Neural progenitor cell (in vitro differentiated cells): ENCODE measurements around the gene SLC10A7. TPM values are rescaled to one million over a fixed set of nuclear protein-coding genes. Genes with fewer than 3 reads are reported as not detected.

Source experiments
- DNase-seq: peaks from one replicate; pipeline ENCODE4 v3.0.0-alpha.2; 2016; ENCODE audit warnings: low spot score
- H2AFZ ChIP-seq: fragments of 200-600 bp; sonication (generic); replicated peaks from 2 replicates; pipeline ENCODE4 v1.6.1; 2016; ENCODE audit warnings: antibody characterized with exemption
- H3F3A ChIP-seq: fragments of 200-600 bp; sonication (generic); 2 replicates; pipeline ENCODE4 v1.6.1; 2016; ENCODE audit warnings: antibody characterized with exemption, low read depth
- H3K27ac ChIP-seq: fragments of 200-600 bp; sonication (generic); 2 replicates; pipeline ENCODE4 v1.5.1; 2016; ENCODE audit warnings: mild to moderate bottlenecking
- H3K27me3 ChIP-seq: fragments of 200-600 bp; sonication (generic); 2 replicates; pipeline ENCODE4 v1.6.1; 2016; ENCODE audit warnings: mild to moderate bottlenecking, moderate library complexity
- H3K36me3 ChIP-seq: fragments of 200-600 bp; sonication (generic); 2 replicates; pipeline ENCODE4 v1.5.1; 2016
- H3K4me1 ChIP-seq: fragments of 200-600 bp; sonication (generic); 2 replicates; pipeline ENCODE4 v1.6.1; 2016; ENCODE audit warnings: mixed run types
- H3K4me2 ChIP-seq: fragments of 200-600 bp; sonication (generic); 2 replicates; pipeline ENCODE4 v1.6.1; 2016
- H3K4me3 ChIP-seq: fragments of 200-600 bp; sonication (generic); 2 replicates; pipeline ENCODE4 v1.5.1; 2016
- H3K79me2 ChIP-seq: fragments of 200-600 bp; sonication (generic); 2 replicates; pipeline ENCODE4 v1.6.1; 2016; ENCODE audit warnings: low read depth
- H3K9ac ChIP-seq: fragments of 200-600 bp; sonication (generic); 2 replicates; pipeline ENCODE4 v1.6.1; 2016
- H3K9me3 ChIP-seq: fragments of 200-600 bp; sonication (generic); 2 replicates; pipeline ENCODE4 v1.5.1; 2016; ENCODE audit warnings: low read depth
- H4K20me1 ChIP-seq: fragments of 200-600 bp; sonication (generic); 2 replicates; pipeline ENCODE4 v1.6.1; 2016; ENCODE audit warnings: low read depth
- H3K27ac Mint-ChIP-seq: 3 replicates; pipeline ENCODE4 v1.8.0; 2021; ENCODE audit warnings: mixed read lengths
- H3K27me3 Mint-ChIP-seq: 2 replicates; pipeline ENCODE4 v1.8.0; 2022; ENCODE audit warnings: low read depth, mild to moderate bottlenecking, inconsistent platforms, moderate library complexity, mixed read lengths; ENCODE audit not compliant: insufficient read depth
- H3K36me3 Mint-ChIP-seq: 3 replicates; pipeline ENCODE4 v1.8.0; 2021; ENCODE audit warnings: mixed read lengths
- H3K4me1 Mint-ChIP-seq: 3 replicates; pipeline ENCODE4 v1.8.0; 2021; ENCODE audit warnings: mixed read lengths
- H3K4me3 Mint-ChIP-seq: 3 replicates; pipeline ENCODE4 v1.8.0; 2021; ENCODE audit warnings: mild to moderate bottlenecking, moderate library complexity, mixed read lengths
- H3K9me3 Mint-ChIP-seq: 3 replicates; pipeline ENCODE4 v1.8.0; 2020; ENCODE audit warnings: mixed read lengths
- EZH2 ChIP-seq: fragments of 200-600 bp; sonication (generic); IDR thresholded peaks from 2 replicates; pipeline ENCODE4 v1.6.1; 2017; ENCODE audit warnings: antibody characterized with exemption, mild to moderate bottlenecking, moderate library complexity
- EZH2phosphoT487 ChIP-seq: fragments of 200-600 bp; sonication (generic); IDR thresholded peaks from 2 replicates; pipeline ENCODE4 v1.6.1; 2017; ENCODE audit warnings: antibody characterized with exemption
- total RNA-seq: library from RNA; depleted of rRNA; stranded (reverse); fragments of >200 nt; gene quantifications from 2 replicates; pipeline ENCODE4 v1.2.3, GENCODE V29; 2015; ENCODE audit warnings: low replicate concordance
- TF ChIP-seq, protein P1 (sequence below): fragments of 200-600 bp; sonication (generic); IDR thresholded peaks from 2 replicates; pipeline ENCODE4 v1.5.1; 2017; ENCODE audit warnings: antibody characterized with exemption, mild to moderate bottlenecking

SLC10A7 gene
- total RNA-seq, 1 donor from 2014 or later = 9.9 TPM

DNA sequence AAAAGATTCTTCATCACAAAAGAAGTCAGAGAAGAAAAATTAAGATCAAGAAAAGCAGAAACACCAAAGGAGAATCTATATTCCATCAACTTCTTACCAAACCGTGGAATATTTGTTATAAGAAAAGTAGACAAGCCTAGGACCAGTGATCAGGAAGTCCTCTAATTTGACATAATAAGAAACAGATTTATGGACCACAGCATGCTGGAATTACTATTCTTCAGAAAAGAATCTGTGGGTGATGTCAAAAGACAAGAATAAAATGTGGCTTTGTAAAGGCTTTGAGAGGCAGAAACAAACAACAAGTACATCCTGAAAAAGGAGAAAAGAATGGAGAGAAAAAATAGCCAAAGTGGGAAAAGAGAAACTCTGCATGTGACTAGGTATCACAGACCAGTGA lies 123.3 kb downstream of the SLC10A7 start:
- no peak overlapping the region for H3K27ac ChIP-seq
- no peak overlapping the region for H3K4me2 ChIP-seq
- no peaks in the 10 kb centered on the region for H3K27me3 ChIP-seq
- no peak overlapping the region for H2AFZ ChIP-seq
- H3F3A ChIP-seq = no peaks in the 10 kb centered on the region
- H3K36me3 Mint-ChIP-seq = no peaks in the 10 kb centered on the region
- peaks cover 6% of the 10 kb centered on the region for H3K4me1 Mint-ChIP-seq
- no peaks in the 10 kb centered on the region for H3K9me3 Mint-ChIP-seq
- no peak overlapping the region for H3K4me3 ChIP-seq
- H3K9ac ChIP-seq = no peak overlapping the region
- H3K27ac Mint-ChIP-seq = no peak overlapping the region
- H4K20me1 ChIP-seq = no peaks in the 10 kb centered on the region
- H3K79me2 ChIP-seq = no peaks in the 10 kb centered on the region
- no peaks in the 10 kb centered on the region for H3K9me3 ChIP-seq
- H3K36me3 ChIP-seq = no peaks in the 10 kb centered on the region
- H3K4me3 Mint-ChIP-seq = no peak overlapping the region
- no peak for DNase-seq
- H3K27me3 Mint-ChIP-seq = no peaks in the 10 kb centered on the region
- TF ChIP-seq EZH2 (no peak), EZH2phosphoT487 (no peak)
- TF ChIP-seq, protein P1, sequence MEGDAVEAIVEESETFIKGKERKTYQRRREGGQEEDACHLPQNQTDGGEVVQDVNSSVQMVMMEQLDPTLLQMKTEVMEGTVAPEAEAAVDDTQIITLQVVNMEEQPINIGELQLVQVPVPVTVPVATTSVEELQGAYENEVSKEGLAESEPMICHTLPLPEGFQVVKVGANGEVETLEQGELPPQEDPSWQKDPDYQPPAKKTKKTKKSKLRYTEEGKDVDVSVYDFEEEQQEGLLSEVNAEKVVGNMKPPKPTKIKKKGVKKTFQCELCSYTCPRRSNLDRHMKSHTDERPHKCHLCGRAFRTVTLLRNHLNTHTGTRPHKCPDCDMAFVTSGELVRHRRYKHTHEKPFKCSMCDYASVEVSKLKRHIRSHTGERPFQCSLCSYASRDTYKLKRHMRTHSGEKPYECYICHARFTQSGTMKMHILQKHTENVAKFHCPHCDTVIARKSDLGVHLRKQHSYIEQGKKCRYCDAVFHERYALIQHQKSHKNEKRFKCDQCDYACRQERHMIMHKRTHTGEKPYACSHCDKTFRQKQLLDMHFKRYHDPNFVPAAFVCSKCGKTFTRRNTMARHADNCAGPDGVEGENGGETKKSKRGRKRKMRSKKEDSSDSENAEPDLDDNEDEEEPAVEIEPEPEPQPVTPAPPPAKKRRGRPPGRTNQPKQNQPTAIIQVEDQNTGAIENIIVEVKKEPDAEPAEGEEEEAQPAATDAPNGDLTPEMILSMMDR = no peak
- H3K4me1 ChIP-seq = peaks cover 11% of the 10 kb centered on the region

DNA sequence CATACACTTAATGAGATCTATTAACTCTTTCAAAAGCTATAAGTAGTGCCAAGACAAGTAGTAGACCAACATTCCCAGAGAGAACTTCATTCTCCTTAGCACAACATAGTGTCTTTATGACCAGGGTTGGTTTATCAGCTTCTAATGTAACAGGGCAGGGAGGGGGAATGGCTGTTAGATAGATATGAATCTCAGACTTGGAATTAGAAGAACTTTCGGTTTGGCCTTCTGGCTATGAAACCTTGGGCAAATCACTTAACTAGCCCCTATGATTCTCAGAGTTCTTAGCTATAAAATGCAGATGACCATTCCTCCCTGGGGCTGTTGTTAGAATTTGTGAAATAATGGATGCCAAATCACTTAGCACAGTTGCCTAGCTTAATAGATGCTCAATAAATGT lies 132.2 kb downstream of the SLC10A7 start:
- H3K9me3 ChIP-seq = no peaks in the 10 kb centered on the region
- H3K4me3 ChIP-seq = no peak overlapping the region
- Mint-ChIP-seq H3K4me1 (no peaks in the 10 kb centered on the region), H3K27ac (no peak overlapping the region), H3K36me3 (no peaks in the 10 kb centered on the region), H3K4me3 (no peak overlapping the region), H3K9me3 (no peaks in the 10 kb centered on the region), H3K27me3 (no peaks in the 10 kb centered on the region)
- no peaks in the 10 kb centered on the region for H3K4me1 ChIP-seq
- H3K79me2 ChIP-seq = no peaks in the 10 kb centered on the region
- H3K27ac ChIP-seq = no peak overlapping the region
- H3K9ac ChIP-seq = no peak overlapping the region
- no peak for DNase-seq
- no peaks in the 10 kb centered on the region for H3K36me3 ChIP-seq
- H3K4me2 ChIP-seq = no peak overlapping the region
- H2AFZ ChIP-seq = no peak overlapping the region
- H3F3A ChIP-seq = no peaks in the 10 kb centered on the region
- no peaks in the 10 kb centered on the region for H4K20me1 ChIP-seq
- TF ChIP-seq EZH2 = no peak
- TF ChIP-seq EZH2phosphoT487 = no peak
- TF ChIP-seq, protein P1 = no peak
- no peaks in the 10 kb centered on the region for H3K27me3 ChIP-seq

DNA sequence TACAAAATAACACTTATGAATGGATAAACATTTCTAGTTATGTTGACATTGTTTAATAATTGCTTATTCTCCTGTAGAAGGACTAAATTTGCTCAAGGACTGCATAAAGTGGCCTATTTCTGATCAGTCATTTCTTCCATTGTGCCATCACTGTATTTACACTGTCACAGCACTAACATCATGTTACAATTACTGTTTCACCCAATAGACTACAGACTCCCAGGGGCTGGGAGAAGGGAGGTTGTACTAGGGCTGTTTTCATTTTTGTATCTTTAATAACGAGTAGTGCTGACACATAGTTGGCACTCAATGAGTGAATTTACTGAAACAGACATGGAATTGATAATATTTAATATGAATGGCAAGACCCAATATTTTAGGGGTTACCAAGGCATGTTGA lies 139.5 kb downstream of the SLC10A7 start:
- H3K27ac Mint-ChIP-seq = no peak overlapping the region
- H3K4me1 Mint-ChIP-seq = peaks cover 23% of the 10 kb centered on the region
- TF ChIP-seq EZH2phosphoT487 (no peak), EZH2 (no peak)
- TF ChIP-seq, protein P1 = no peak
- H3K9me3 Mint-ChIP-seq = peaks cover 2% of the 10 kb centered on the region
- Histone ChIP-seq H3K27ac (no peak overlapping the region), H3K9ac (no peak overlapping the region), H3K79me2 (no peaks in the 10 kb centered on the region), H3K36me3 (no peaks in the 10 kb centered on the region), H3K4me3 (no peak overlapping the region), H3K4me1 (peaks cover 10% of the 10 kb centered on the region), H3K27me3 (no peaks in the 10 kb centered on the region), H3K4me2 (no peak overlapping the region), H4K20me1 (no peaks in the 10 kb centered on the region), H2AFZ (no peak overlapping the region), H3K9me3 (no peaks in the 10 kb centered on the region), H3F3A (no peaks in the 10 kb centered on the region)
- no peak for DNase-seq
- no peak overlapping the region for H3K4me3 Mint-ChIP-seq
- no peaks in the 10 kb centered on the region for H3K36me3 Mint-ChIP-seq
- peaks cover 2% of the 10 kb centered on the region for H3K27me3 Mint-ChIP-seq
